GM10248 (cell line): ENCODE results near the gene JAG2.

Source experiments
- CTCF ChIA-PET: fragments of 300-600 bp; sonication (Branson Sonifier 250); formaldehyde crosslinking; extraction: SDS; loops from one replicate; lab custom pipeline; 2021; ENCODE audit warnings: antibody characterized with exemption; lab: Yijun Ruan, JAX
- POLR2A ChIA-PET: fragments of 350-650 bp; sonication (Branson Sonifier 250); formaldehyde crosslinking; extraction: SDS; loops from one replicate; lab custom pipeline; 2020; ENCODE audit warnings: antibody characterized with exemption; lab: Yijun Ruan, JAX
- DNase-seq: peaks from one replicate; pipeline ENCODE4 v3.0.0; 2012; ENCODE audit errors: extremely low spot score
- CTCF ChIP-seq: IDR thresholded peaks from 2 replicates; pipeline ENCODE4 v1.5.1; 2012; ENCODE audit warnings: mild to moderate bottlenecking, low read depth; ENCODE audit errors: extremely low read depth, missing control alignments, control extremely low read depth

Gene JAG2

GRCh38 chr14:105102893-105103292 lies 65.7 kb downstream of the JAG2 start:
- no peak for DNase-seq
- POLR2A ChIA-PET = no interaction called here
- CTCF ChIA-PET = interaction anchor here (0.7 to 1.9 kb wide), 3 partner anchors 9 to 13 kb away, joined by 3 to 5 read pairs (median 3); no protein-coding TSS in a partner anchor
- TF ChIP-seq CTCF = no peak

GRCh38 chr14:105102361-105102870 lies 66.2 kb downstream of the JAG2 start:
- CTCF ChIA-PET = interaction anchor here (0.7 to 1.9 kb wide), 3 partner anchors 8 to 13 kb away, joined by 3 to 5 read pairs (median 3); no protein-coding TSS in a partner anchor
- no peak for TF ChIP-seq CTCF
- POLR2A ChIA-PET = no interaction called here
- DNase-seq = no peak

GRCh38 chr14:105100910-105101309 lies 67.7 kb downstream of the JAG2 start:
- ChIA-PET POLR2A (no interaction called here), CTCF (interaction anchor here (1.4 kb wide), 1 partner anchor 10 kb away, joined by 5 read pairs; no protein-coding TSS in a partner anchor)
- TF ChIP-seq CTCF = no peak
- no peak for DNase-seq

- ChIA-PET CTCF (interaction anchor here (1.4 kb wide), 1 partner anchor 9 kb away, joined by 5 read pairs; no protein-coding TSS in a partner anchor), POLR2A (no interaction called here)
- no peak for DNase-seq
- no peak for TF ChIP-seq CTCF
Observed at GRCh38 chr14:105099778-105100177, 68.8 kb downstream of the JAG2 start.

GRCh38 chr14:105098316-105098715 lies 70.3 kb downstream of the JAG2 start:
- DNase-seq = no peak
- ChIA-PET CTCF (interaction anchor here (0.9 kb wide), 1 partner anchor 8 kb away, joined by 3 read pairs; no protein-coding TSS in a partner anchor), POLR2A (no interaction called here)
- no peak for TF ChIP-seq CTCF

- POLR2A ChIA-PET = no interaction called here
- CTCF ChIA-PET = interaction anchor here (0.9 kb wide), 1 partner anchor 8 kb away, joined by 3 read pairs; no protein-coding TSS in a partner anchor
- DNase-seq = no peak
- TF ChIP-seq CTCF = no peak
Observed at GRCh38 chr14:105097794-105098127, 70.8 kb downstream of the JAG2 start.
